ENCODE results near the gene HILPDA.

GRCh38 chr7:128415217-128415785 lies 40.4 kb upstream of the HILPDA start:
- no peak for TF ChIP-seq CTCF (conservative IDR thresholded peaks at IDR 0.05; ENCODE audit: low read length)
- no peak for TF ChIP-seq EZH2phosphoT487 (IDR thresholded peaks at IDR 0.05; ENCODE audit: borderline replicate concordance, low read depth, low read length)
